B cell (primary cell): ENCODE results near the gene TMEM33. TPM values are rescaled to one million over a fixed set of nuclear protein-coding genes. Genes with fewer than 3 reads are reported as not detected.

Source experiments
- ATAC-seq: fragments of 200-7000 bp; cut with Tn5 transposase; one replicate; pipeline ENCODE4 v1.10.0; 2021; ENCODE audit warnings: low read depth, mild to moderate bottlenecking, moderate number of reproducible peaks, moderate library complexity
- CTCF ChIA-PET: fragments of 350-600 bp; sonication (Branson Sonifier 250); formaldehyde crosslinking; loops from one replicate; lab custom pipeline; 2021; ENCODE audit warnings: antibody characterized with exemption, inconsistent platforms; lab: Charles Lee
- POLR2A ChIA-PET: fragments of 350-600 bp; sonication (Branson Sonifier 250); formaldehyde crosslinking; loops from one replicate; lab custom pipeline; 2021; ENCODE audit warnings: antibody characterized with exemption; lab: Charles Lee
- DNase-seq: peaks from one replicate; pipeline ENCODE4 v3.0.0; 2013
- H2AFZ ChIP-seq: 2 replicates; pipeline ENCODE4 v1.6.1; 2012; ENCODE audit warnings: mild to moderate bottlenecking, low read depth, low read length; ENCODE audit not compliant: insufficient read depth, poor library complexity, severe bottlenecking
- H3K27ac ChIP-seq, 2 donors: 1 replicate in 1 of 2; 2 replicates in 1 of 2; pipeline ENCODE4 v1.5.1; 2012 to 2013; ENCODE audit warnings: low read length in 2 of 2, mild to moderate bottlenecking in 2 of 2, moderate library complexity in 1 of 2
- H3K27me3 ChIP-seq, 4 experiments: fragments of 200-600 bp in 1 of 4; sonication (generic) in 1 of 4; replicated peaks in 1 of 4; 1 replicate in 2 of 4; 2 replicates in 2 of 4; pipeline versions ENCODE4 v1.6.1 to v1.7.0; 2013 to 2016; ENCODE audit warnings: low read length in 3 of 4, mild to moderate bottlenecking in 2 of 4, mixed read lengths in 1 of 4, moderate library complexity in 1 of 4; ENCODE audit not compliant: insufficient read depth in 4 of 4, control insufficient read depth in 3 of 4; ENCODE audit errors: control extremely low read depth in 1 of 4
- H3K36me3 ChIP-seq, 2 experiments: replicated peaks in 1 of 2; 1 replicate in 1 of 2; 2 replicates in 1 of 2; pipeline versions ENCODE4 v1.6.1 to v1.7.1; 2013; ENCODE audit warnings: low read length in 1 of 2; ENCODE audit not compliant: insufficient read depth in 2 of 2, control insufficient read depth in 1 of 2; ENCODE audit errors: control extremely low read depth in 1 of 2, extremely low read depth in 1 of 2
- H3K4me1 ChIP-seq, 2 donors: fragments of 200-600 bp in 1 of 2; sonication (generic) in 1 of 2; 1 replicate in 1 of 2; 2 replicates in 1 of 2; pipeline versions ENCODE4 v1.5.1 to v1.6.1; 2013 to 2017; ENCODE audit warnings: low read length in 2 of 2; ENCODE audit not compliant: control insufficient read depth in 2 of 2, insufficient read depth in 2 of 2
- H3K4me2 ChIP-seq: replicated peaks from 2 replicates; pipeline ENCODE3; 2012; ENCODE audit warnings: mild to moderate bottlenecking, low read depth, low read length; ENCODE audit not compliant: poor library complexity, severe bottlenecking
- H3K4me3 ChIP-seq, 5 experiments: fragments of 200-600 bp in 1 of 5; sonication (generic) in 1 of 5; 1 replicate in 3 of 5; 2 replicates in 2 of 5; pipeline versions ENCODE4 v1.5.1 to v1.7.0; 2011 to 2016; ENCODE audit warnings: low read length in 4 of 5, mild to moderate bottlenecking in 4 of 5, low read depth in 2 of 5, control low read depth in 1 of 5, moderate library complexity in 1 of 5; ENCODE audit not compliant: insufficient read depth in 1 of 5; ENCODE audit errors: control extremely low read depth in 1 of 5, extremely low read depth in 1 of 5
- H3K79me2 ChIP-seq: fragments of 200-600 bp; sonication (generic); one replicate; pipeline ENCODE4 v1.6.0; 2016; ENCODE audit warnings: low read length; ENCODE audit not compliant: control insufficient read depth, insufficient read depth
- H3K9ac ChIP-seq: fragments of 200-600 bp; sonication (generic); 2 replicates; pipeline ENCODE4 v1.6.1; 2017; ENCODE audit warnings: mild to moderate bottlenecking, low read length, moderate library complexity
- H3K9me3 ChIP-seq, 3 donors: one replicate each; pipeline versions ENCODE4 v1.6.1 to v1.7.1; 2013; ENCODE audit warnings: low read length in 2 of 3; ENCODE audit not compliant: control insufficient read depth in 2 of 3, insufficient read depth in 1 of 3; ENCODE audit errors: control extremely low read depth in 1 of 3
- H4K20me1 ChIP-seq: 2 replicates; pipeline ENCODE4 v1.6.0; 2012; ENCODE audit warnings: mild to moderate bottlenecking, low read length; ENCODE audit not compliant: insufficient read depth, control insufficient read depth, poor library complexity, severe bottlenecking
- H3K27ac Mint-ChIP-seq: one replicate; pipeline ENCODE4 v1.8.0; 2021; ENCODE audit warnings: mixed read lengths
- H3K27me3 Mint-ChIP-seq: one replicate; pipeline ENCODE4 v1.8.0; 2021; ENCODE audit warnings: mixed read lengths
- H3K4me1 Mint-ChIP-seq: one replicate; pipeline ENCODE4 v1.8.0; 2021; ENCODE audit warnings: mixed read lengths
- H3K4me3 Mint-ChIP-seq: one replicate; pipeline ENCODE4 v1.8.0; 2021; ENCODE audit warnings: mixed read lengths
- H3K9me3 Mint-ChIP-seq: one replicate; pipeline ENCODE4 v1.8.0; 2022; ENCODE audit warnings: mixed read lengths; ENCODE audit not compliant: insufficient read depth
- CTCF ChIP-seq: fragments of 200-600 bp; IDR thresholded peaks from one replicate; pipeline ENCODE4 v1.8.0; 2022; ENCODE audit warnings: antibody characterized with exemption, mild to moderate bottlenecking
- EZH2 ChIP-seq: IDR thresholded peaks from 2 replicates; pipeline ENCODE4 v1.6.1; 2012; ENCODE audit warnings: borderline replicate concordance, low read depth, mild to moderate bottlenecking, moderate library complexity, low read length; ENCODE audit not compliant: insufficient read depth, poor library complexity, severe bottlenecking
- WGBS: methylation state at CpG from one replicate; pipeline ENCODE4 v1.1.5; 2013; ENCODE audit warnings: missing lambda C conversion rate; ENCODE audit not compliant: insufficient coverage; 5-methylcytosine and 5-hydroxymethylcytosine counted together
- intact Hi-C: fragments of 100-400 bp; cut with micrococcal nuclease; formaldehyde crosslinking; loops from one replicate; pipeline ENCODE4 v1.10.0; 2022
- polyA plus RNA-seq: library from polyadenylated mRNA; depleted of rRNA; stranded (reverse); fragments of >200 nt; gene quantifications from 2 replicates; pipeline ENCODE4 v1.2.3, GENCODE V29; 2012
- total RNA-seq, 2 donors: library from RNA; stranded (reverse); fragments of 120-200 nt in 1 of 2; gene quantifications; 1 replicate in 1 of 2; 2 replicates in 1 of 2; pipeline versions ENCODE4 v1.2.3 to v1.2.4, GENCODE V29; 2013 to 2022

Gene TMEM33
- total and polyA plus RNA-seq, 2 donors (not counting 1 experiment from before 2014, with no cell fraction given), result 10.5 to 39.2 TPM

GRCh38 chr4:41888687-41889074, 46.5 kb upstream of the TMEM33 start:
- H3K27me3 ChIP-seq, result peaks cover 0 to 6% (median under 1%) of the 10 kb centered on the region in 4 experiments
- H3K4me1 ChIP-seq, result no peaks in the 10 kb centered on the region
- peaks cover 51% of the 10 kb centered on the region for H3K27me3 Mint-ChIP-seq
- H3K4me3 ChIP-seq, result no peak overlapping the region
- H3K9me3 Mint-ChIP-seq, result no peaks in the 10 kb centered on the region
- no peaks in the 10 kb centered on the region for H3K4me1 Mint-ChIP-seq
- H3K4me2 ChIP-seq, result no peak overlapping the region
- no peaks in the 10 kb centered on the region for H3K79me2 ChIP-seq
- no peak overlapping the region for H3K27ac Mint-ChIP-seq
- no peak overlapping the region for H3K27ac ChIP-seq
- H4K20me1 ChIP-seq, result no peaks in the 10 kb centered on the region
- no peaks in the 10 kb centered on the region for H3K9me3 ChIP-seq
- no peak for ATAC-seq
- no peaks in the 10 kb centered on the region for H3K36me3 ChIP-seq
- POLR2A ChIA-PET, result no interaction called here
- H3K4me3 Mint-ChIP-seq, result no peak overlapping the region
- WGBS, result no CpG with 5 or more reads among the region's 1 CpG
- TF ChIP-seq CTCF (no peak), EZH2 (no peak)
- no peak overlapping the region for H3K9ac ChIP-seq
- CTCF ChIA-PET, result interaction anchor here (0.6 to 6.9 kb wide), 11 partner anchors 8 to 732 kb away, joined by 3 to 111 read pairs (median 4); no protein-coding TSS in a partner anchor
- no peak overlapping the region for H2AFZ ChIP-seq
- intact Hi-C loops, result loop anchor here (1.0 kb wide), 1 partner anchor 607 kb away; no protein-coding TSS in a partner anchor
- DNase-seq, result no peak

GRCh38 chr4:41889317-41889716, 45.9 kb upstream of the TMEM33 start:
- H3K4me2 ChIP-seq, result no peak overlapping the region
- H3K27ac Mint-ChIP-seq, result no peak overlapping the region
- TF ChIP-seq CTCF (no peak), EZH2 (no peak)
- peaks cover 0 to 6% (median 1%) of the 10 kb centered on the region in 4 experiments for H3K27me3 ChIP-seq
- H3K9me3 Mint-ChIP-seq, result no peaks in the 10 kb centered on the region
- H3K4me3 Mint-ChIP-seq, result no peak overlapping the region
- H3K4me1 ChIP-seq, result no peaks in the 10 kb centered on the region
- no peaks in the 10 kb centered on the region for H3K79me2 ChIP-seq
- DNase-seq (no peak), ATAC-seq (no peak)
- H4K20me1 ChIP-seq, result no peaks in the 10 kb centered on the region
- no peak overlapping the region for H3K9ac ChIP-seq
- intact Hi-C loops, result no loop called here
- H3K36me3 ChIP-seq, result no peaks in the 10 kb centered on the region
- no peaks in the 10 kb centered on the region for H3K4me1 Mint-ChIP-seq
- WGBS, result no CpG with 5 or more reads among the region's 1 CpG
- H3K4me3 ChIP-seq, result no peak overlapping the region
- H2AFZ ChIP-seq, result no peak overlapping the region
- ChIA-PET POLR2A (no interaction called here), CTCF (interaction anchor here (0.7 to 6.9 kb wide), 5 partner anchors 9 to 607 kb away, joined by 3 to 111 read pairs (median 8); no protein-coding TSS in a partner anchor)
- peaks cover 49% of the 10 kb centered on the region for H3K27me3 Mint-ChIP-seq
- H3K27ac ChIP-seq, result no peak overlapping the region
- H3K9me3 ChIP-seq, result no peaks in the 10 kb centered on the region
